HG03565 (cell line): ENCODE results near the gene PLXNA4.

Experiments
- ATAC-seq: cut with Tn5 transposase; IDR thresholded peaks from one replicate; pipeline ENCODE4 v1.9.1; 2021; ENCODE audit warnings: mild to moderate bottlenecking, moderate library complexity; ENCODE audit not compliant: unreplicated experiment

PLXNA4 gene

DNA sequence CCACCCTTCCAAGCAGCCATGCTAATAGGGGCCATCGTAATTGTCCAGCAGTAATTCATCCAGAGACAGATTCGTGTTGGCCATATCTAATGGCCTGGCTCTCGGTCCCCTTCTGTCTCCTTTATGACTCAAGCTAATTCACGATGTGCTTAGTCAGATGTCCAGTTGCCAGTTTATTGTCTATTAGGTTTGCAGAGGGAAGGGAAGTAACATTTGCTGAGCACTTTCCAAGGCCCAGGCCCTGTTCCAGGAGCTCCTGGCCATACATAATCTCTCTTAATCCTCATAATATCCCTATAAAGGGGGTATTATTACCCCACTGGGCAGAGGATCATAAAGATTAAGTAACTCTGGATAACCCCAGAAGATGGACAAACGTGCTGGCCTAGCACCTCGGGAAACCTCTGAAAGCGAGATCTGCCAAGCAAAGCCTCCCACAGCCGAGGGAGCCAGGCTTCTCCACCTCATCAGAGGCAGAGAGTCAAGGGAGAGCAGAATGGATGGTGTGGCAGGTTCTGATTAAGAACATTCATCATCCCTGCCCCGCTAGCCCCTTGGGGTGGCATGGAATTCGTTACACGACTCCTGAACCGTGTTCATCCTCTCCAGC lies 153.7 kb downstream of the PLXNA4 start:
- ATAC-seq: no peak

DNA sequence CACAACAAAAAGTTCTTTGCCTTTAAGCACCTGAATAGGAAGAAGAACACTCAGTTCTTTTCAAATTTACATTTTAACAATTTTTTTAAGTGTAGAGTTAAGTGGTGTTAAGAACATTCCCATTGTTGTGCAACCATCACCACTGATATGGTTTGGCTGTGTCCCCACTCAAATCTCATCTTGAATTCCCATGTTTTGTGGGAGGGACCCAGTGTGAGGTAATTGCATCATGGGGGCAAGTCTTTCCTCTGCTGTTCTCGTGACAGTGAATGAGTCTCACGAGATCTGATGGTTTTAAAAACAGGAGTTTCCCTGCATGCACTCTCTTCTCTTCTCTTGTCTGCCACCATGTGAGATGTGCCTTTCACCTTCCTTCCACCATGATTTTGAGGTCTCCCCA lies 155.7 kb downstream of the PLXNA4 start:
- no peak for ATAC-seq

DNA sequence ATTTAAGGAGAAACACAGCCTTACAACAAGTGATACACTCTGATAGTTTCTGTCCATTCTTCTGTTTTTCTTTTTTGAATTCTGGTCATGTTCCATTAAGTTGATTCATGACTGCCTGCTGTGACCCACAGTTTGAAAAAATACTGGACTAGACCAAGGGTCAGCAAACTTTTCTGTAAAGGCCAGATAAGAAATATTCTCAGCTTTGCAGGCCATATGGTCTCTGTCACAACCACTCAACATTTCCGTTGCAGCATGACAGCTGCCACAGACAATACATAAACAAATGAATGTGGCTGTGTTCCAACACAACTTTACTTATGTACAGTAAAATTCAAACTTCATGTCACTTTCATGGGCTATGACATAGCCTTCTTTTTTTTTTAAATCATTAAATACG lies 156.7 kb downstream of the PLXNA4 start:
- ATAC-seq: no peak

DNA sequence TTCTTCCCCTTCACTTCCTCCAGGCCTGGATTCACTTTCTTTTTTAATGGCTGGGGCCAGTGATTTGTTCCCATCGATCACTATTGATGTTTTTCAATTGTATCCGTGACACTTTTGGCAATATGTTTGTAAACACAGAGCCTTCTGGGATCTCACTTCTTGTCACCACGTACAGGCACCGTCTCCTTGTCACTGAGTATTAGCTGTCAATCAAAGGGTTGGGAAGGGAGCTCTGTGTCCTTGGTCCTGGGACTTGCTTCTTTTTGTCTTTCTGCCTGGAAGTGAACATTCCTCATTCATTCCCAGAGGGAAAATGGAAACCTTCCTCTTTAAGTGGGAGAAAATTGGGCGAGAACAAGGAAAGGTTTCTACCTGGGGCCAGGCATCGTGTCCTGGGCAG lies 157.4 kb downstream of the PLXNA4 start:
- no peak for ATAC-seq

GRCh38 chr7:132417103-132417906 lies 159.0 kb downstream of the PLXNA4 start:
- no peak for ATAC-seq

GRCh38 chr7:132416395-132416794 lies 159.9 kb downstream of the PLXNA4 start:
- no peak for ATAC-seq

GRCh38 chr7:132415259-132415658 lies 161.0 kb downstream of the PLXNA4 start:
- ATAC-seq: no peak

DNA sequence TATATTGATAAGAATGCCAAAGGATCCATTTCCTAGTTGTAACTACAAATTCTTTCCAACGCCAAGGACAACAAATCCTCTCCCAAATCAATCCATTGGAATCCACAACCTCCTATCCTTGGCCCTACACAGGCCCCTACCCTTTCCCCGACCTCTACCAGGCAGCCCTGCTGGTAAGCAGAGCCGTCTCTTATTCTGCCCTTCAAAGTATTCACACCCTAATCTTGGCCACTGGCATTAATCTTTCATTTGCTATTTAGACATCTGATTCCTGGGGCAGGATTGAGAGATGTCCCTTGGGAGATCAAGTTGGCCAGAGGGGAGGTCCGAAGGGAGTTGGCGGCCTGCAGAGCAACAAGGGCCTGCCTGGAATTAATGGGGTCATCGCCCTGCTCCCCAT lies 161.4 kb downstream of the PLXNA4 start:
- no peak for ATAC-seq

- ATAC-seq: no peak
These were observed 163.8 kb downstream of the PLXNA4 start for GRCh38 chr7:132412435-132412834.

- ATAC-seq: no peak
These were observed 165.3 kb downstream of the PLXNA4 start for GRCh38 chr7:132410861-132411541.

GRCh38 chr7:132410385-132410784 lies 165.9 kb downstream of the PLXNA4 start:
- ATAC-seq: no peak

DNA sequence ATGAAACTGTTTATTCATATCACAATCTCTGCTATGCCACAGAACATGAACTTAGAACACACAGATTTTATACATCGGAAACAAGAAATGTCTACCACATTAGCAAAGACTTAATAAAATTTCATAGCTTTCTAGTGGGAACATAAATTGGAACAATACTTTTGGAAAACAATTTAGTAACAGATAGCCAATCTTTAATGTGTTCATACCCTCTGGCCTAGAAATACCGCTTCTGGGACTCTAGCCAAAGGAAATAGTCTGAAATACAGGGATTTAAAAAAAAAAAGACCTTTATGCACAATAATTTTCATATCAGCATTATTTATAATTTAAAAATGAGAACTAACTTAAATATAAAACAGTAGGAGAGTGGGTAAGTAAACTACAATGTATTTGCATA lies 168.5 kb downstream of the PLXNA4 start:
- ATAC-seq: no peak

- ATAC-seq: no peak
These were observed 170.2 kb downstream of the PLXNA4 start for GRCh38 chr7:132406039-132406438.

DNA sequence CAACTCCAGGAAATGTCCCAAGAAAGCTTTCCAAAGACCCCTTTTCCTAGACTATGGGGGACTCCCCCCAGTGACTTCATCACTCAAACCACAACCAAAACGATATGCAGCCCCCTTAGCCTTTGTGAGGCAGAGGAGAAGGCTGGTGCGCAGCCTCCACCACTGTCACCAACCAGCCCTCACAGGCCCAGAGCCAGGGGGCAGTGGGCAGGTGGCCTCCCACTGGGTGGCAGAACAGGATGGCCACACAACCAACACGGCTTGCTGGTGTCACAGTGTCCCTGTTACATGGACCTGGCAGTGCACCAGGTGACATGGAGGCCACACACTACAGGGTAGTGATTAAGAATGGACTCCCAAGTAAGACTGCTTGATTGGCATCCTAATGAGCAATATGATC lies 172.0 kb downstream of the PLXNA4 start:
- no peak for ATAC-seq

- ATAC-seq: no peak
These were observed 172.7 kb downstream of the PLXNA4 start for GRCh38 chr7:132403465-132404110.

DNA sequence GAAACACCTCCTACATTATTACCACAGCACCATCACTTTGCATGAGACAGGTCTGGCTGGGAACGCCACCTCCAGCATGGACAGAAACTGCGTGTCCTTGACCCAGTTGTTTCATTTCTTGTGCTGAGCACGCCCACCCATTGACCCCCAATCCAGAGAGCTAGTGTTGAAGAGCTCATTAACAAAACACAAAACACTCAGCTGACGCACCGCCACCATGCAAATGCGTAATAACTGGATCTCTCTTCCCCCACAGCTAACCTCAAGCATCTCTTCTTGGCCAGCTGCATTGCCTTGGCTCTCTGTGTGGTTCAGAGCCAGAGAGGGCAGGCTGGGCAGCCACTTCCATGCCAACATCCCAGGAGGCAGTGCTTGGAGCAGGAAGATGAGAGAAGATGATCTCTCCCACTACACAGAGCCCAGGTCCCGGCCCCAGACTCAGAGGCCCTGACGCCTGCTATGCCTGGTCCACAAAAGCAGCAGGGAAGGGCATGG lies 173.5 kb downstream of the PLXNA4 start:
- ATAC-seq: no peak

GRCh38 chr7:132402096-132402495 lies 174.2 kb downstream of the PLXNA4 start:
- ATAC-seq: no peak

- no peak for ATAC-seq
These were observed 175.6 kb downstream of the PLXNA4 start for GRCh38 chr7:132400561-132401142.

DNA sequence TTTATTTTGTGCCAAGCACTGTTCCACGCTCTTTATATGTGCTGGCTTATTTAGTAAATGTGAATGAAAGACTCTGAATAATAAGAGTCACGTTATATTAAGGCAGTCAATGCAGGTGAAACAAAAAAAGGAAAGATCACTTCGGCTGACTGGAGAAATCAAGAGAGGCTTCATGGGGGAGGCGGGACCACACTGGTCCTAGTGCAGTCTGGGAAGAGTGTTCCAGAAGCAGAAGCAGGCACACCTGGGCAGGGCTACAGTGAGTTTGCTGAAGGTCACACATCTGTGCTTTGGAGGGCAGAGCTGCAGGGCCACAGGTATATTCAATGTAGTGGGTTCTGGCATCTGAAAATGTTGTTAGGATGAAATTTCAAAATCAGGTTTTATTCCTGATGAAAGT lies 176.9 kb downstream of the PLXNA4 start:
- no peak for ATAC-seq

- ATAC-seq: no peak
These were observed 177.9 kb downstream of the PLXNA4 start for GRCh38 chr7:132398253-132398925.
